Gastrocnemius medialis (tissue), 4 donors: ENCODE measurements around the gene USP46.

ENCODE experiments used
- POLR2A ChIP-seq, 2 donors: fragments of 450-650 bp; IDR thresholded peaks; one replicate each; pipeline ENCODE4 v1.6.1; 2017; ENCODE audit warnings: antibody characterized with exemption in 2 of 2, mild to moderate bottlenecking in 2 of 2, moderate library complexity in 2 of 2
- TF ChIP-seq, protein P1 (sequence below), 5 experiments: fragments of 450-650 bp in 3 of 5; fragments of 200-600 bp in 2 of 5; sonication (generic) in 2 of 5; IDR thresholded peaks in 4 of 5; conservative IDR thresholded peaks in 1 of 5; 1 replicate in 4 of 5; 2 replicates in 1 of 5; pipeline ENCODE4 v1.5.1; 2016 to 2019; ENCODE audit warnings: antibody characterized with exemption in 5 of 5, mild to moderate bottlenecking in 3 of 5, moderate library complexity in 3 of 5

DNA sequence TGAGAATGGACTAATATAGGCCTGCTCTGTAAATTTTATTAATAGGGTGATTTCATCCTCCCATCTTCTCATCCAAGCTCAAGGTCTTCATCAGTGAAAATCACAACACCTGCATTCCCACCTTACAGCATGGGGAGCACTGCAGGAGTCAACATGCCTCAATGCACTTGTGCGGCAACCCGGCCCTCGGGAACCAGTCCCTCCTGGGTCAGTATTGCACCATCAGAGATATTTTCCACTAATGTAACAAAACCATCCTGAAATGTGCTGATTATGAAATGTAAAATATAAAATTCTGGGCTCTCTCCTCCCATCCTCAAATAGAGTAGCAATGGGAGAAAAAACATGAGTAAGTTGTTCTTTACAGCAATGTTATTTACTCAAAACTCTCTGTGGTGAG is 13.0 kb downstream of the USP46 start:
- TF ChIP-seq, protein P1, sequence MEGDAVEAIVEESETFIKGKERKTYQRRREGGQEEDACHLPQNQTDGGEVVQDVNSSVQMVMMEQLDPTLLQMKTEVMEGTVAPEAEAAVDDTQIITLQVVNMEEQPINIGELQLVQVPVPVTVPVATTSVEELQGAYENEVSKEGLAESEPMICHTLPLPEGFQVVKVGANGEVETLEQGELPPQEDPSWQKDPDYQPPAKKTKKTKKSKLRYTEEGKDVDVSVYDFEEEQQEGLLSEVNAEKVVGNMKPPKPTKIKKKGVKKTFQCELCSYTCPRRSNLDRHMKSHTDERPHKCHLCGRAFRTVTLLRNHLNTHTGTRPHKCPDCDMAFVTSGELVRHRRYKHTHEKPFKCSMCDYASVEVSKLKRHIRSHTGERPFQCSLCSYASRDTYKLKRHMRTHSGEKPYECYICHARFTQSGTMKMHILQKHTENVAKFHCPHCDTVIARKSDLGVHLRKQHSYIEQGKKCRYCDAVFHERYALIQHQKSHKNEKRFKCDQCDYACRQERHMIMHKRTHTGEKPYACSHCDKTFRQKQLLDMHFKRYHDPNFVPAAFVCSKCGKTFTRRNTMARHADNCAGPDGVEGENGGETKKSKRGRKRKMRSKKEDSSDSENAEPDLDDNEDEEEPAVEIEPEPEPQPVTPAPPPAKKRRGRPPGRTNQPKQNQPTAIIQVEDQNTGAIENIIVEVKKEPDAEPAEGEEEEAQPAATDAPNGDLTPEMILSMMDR (IDR thresholded peaks at IDR 0.05 in 4 of 5, conservative IDR thresholded peaks at IDR 0.05 in 1 of 5), result no peak
- no peak for TF ChIP-seq POLR2A (IDR thresholded peaks at IDR 0.05)
